Loucy (cell line): ENCODE measurements around the gene IGFBP5.

Source experiments
- EZH2phosphoT487 ChIP-seq: fragments of 200-600 bp; IDR thresholded peaks from 2 replicates; pipeline ENCODE4 v1.6.1; 2018; ENCODE audit warnings: antibody characterized with exemption, mild to moderate bottlenecking, moderate library complexity, borderline replicate concordance
- TF ChIP-seq, protein P1 (sequence below): fragments of 200-600 bp; sonication (generic); conservative IDR thresholded peaks from 2 replicates; pipeline ENCODE4 v1.5.1; 2014; ENCODE audit warnings: mild to moderate bottlenecking, antibody characterized with exemption, low read length

DNA sequence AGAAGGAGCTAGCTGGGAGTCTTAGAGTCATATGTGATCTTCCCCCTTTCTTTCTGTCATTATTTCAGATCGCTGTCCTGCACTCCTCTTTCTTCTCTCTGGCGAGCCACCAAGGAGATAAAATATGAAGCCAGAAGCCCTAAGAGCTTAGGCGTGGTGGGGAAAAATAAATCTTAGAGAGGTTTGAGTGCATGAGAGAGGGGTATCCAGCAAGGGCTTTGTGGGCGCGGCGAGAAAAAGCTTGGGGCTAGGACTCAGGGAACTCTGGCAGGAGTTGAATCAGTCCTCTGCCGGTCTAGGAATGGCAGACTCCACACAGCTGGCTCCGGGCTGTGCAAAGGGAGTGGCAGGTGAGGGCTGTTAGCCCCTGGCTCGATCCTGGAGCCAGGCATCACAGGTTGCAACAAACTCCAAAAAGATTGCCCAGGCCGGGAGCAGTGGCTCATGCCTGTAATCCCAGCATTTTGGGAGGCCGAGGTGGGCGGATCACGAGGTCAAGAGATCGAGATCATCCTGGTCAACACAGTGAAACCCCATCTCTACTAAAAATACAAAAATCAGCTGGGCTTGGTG, 20.1 kb upstream of the IGFBP5 start:
- TF ChIP-seq, protein P1, sequence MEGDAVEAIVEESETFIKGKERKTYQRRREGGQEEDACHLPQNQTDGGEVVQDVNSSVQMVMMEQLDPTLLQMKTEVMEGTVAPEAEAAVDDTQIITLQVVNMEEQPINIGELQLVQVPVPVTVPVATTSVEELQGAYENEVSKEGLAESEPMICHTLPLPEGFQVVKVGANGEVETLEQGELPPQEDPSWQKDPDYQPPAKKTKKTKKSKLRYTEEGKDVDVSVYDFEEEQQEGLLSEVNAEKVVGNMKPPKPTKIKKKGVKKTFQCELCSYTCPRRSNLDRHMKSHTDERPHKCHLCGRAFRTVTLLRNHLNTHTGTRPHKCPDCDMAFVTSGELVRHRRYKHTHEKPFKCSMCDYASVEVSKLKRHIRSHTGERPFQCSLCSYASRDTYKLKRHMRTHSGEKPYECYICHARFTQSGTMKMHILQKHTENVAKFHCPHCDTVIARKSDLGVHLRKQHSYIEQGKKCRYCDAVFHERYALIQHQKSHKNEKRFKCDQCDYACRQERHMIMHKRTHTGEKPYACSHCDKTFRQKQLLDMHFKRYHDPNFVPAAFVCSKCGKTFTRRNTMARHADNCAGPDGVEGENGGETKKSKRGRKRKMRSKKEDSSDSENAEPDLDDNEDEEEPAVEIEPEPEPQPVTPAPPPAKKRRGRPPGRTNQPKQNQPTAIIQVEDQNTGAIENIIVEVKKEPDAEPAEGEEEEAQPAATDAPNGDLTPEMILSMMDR: no peak
- no peak for TF ChIP-seq EZH2phosphoT487
